ENCODE data around the gene KLF7.

Gene KLF7

DNA sequence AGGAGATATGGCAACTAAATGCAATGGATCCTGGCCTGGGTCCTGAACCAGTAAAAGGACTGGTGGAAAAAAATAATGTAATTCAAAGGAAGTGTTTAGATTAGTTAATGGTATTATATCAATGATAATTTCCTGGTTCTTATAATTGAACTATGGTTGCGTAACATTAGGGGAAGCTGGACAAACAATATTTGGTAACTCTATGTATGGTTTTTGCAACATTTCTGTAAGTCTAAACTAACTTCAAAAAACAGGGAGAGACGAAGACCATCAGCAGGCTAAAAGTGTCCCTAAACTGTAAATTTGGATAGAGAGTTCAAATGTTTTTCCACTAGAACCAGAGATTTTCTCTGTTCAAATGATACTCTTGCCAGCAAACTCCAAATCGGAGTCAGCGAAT is 36.9 kb downstream of the KLF7 start:
- no peak for DNase-seq (ENCODE audit: low read depth in 2 of 2)

DNA sequence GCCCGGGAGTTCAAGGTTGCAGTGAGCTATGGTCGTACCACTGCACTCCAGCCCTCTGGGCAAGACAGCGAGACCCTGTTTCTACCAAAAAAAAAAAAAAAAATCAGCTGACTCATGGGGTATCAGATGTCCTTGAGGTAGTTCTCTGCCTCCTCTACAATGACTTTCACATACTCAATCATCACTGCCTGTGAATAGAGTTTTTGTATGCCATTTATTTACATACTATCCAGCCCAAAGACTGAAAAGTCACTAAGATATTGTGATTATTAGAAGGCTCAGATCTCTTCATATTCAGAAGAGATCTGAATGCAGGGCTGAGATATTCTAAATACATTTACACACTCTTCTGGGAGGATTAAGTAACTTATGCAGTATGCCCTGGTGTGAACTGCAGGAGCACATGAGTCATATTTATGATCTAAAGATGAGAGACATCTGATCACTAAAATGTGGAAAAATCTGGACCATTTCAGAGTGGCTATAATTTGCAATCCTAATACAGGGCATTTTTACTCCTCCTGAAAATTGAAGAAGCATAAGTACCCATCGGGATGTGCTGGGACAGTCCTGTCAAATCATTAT is 38.9 kb downstream of the KLF7 start:
- no peak for DNase-seq (ENCODE audit: low read depth in 2 of 2)

DNA sequence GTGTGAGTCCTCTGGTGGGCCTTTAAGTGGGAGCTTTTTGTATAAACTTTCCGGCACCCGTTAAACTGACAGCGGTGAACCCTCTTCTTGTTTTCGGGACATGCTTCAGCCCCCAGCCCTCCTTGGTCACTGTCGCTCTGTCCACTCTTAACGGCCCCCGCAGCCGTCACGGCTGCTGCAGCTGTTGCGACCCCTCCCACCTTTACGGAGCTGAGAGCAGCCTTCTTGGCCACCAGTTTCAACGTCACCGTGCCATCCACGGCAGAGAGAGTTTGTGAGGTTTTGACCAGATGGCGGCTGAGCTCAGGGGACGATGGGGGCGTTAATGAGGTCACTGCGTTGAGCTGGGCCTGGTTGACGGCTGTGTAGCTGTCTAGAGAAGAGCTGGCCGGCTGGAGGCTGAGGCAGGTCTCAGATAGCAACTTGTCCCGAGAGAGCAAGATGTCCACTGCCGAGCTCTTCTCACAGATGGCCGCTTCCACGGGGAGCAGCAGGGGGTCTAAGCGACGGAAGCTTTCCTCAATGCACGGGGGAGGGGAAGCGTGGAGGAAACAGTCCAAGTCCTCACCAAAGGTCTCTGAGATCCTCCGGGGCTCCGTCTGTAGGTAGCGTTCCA is 41.9 kb downstream of the KLF7 start:
- DNase-seq (ENCODE audit: low read depth in 2 of 2): no peak

DNA sequence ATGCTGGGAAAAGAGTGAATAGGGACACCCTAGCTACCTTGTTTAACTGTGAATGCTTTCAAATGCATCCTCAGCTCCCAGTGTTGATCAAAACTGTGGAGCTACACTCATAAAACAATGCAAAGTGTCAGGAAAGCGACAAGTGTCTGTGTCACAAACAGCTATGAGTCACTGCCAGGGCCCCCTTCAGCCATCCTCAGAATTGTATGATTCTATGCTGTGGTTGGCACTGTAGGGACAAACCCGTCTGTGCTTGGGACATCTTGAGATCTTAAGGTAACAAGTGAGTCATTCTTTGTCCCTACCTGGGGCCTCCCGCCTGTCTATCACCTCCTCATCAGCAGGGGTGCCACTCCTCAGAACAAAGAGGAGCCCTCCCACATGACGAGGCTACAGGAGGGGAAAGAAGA is 42.4 kb downstream of the KLF7 start:
- peak; percentile 13 to 63 for DNase-seq (ENCODE audit: low read depth in 2 of 2)

DNA sequence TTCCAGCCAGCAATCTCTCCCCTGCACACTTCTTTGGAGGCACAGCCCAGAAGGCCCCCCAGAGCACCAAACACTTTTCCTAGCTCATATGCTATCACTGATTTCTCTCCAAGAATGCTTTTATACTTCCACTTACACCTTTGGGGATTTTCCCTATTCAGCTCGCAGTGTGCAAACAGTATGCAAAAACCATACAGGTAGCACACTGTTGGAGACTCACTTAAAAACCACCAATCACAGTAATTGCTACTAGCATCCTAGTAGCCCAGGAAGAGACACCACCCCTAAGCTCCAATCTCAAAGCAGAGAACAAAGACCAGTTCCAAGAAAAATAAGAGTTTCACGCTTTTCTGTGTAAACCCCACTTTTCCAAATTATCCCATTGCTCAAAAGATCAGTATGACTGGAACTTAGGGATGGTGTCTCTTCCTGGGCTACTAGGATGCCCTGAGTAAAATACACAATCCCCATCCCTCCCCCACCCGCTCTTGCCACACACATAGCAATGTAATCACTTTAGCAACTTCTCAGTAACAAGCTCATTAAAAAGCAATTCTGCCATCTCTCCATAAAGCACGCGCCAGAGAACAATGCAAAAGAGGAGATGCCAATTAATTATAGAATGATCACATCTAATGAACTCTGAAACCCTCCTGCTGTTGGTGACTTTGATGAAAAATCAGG is 43.0 kb downstream of the KLF7 start:
- DNase-seq (ENCODE audit: low read depth in 2 of 2): no peak

DNA sequence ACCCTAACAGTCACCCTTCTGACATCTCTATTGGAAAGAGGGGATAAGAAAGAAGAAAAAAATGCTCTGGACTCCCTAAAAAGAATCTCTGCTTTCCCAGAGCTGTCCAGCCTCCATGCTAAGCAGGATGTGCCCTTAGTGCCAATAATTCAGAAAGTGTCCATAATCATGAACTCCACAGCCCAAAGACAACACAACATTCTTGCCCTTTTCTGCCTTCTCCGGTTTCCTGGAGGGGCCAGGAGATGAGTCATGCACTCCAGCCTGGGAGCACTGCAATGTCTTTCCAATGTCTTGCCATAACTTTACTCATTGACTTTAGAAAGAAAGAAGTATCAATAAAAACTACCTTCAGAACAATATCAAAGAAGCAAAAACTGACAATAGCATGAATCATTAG is 44.0 kb downstream of the KLF7 start:
- no peak for DNase-seq (ENCODE audit: low read depth in 2 of 2)

DNA sequence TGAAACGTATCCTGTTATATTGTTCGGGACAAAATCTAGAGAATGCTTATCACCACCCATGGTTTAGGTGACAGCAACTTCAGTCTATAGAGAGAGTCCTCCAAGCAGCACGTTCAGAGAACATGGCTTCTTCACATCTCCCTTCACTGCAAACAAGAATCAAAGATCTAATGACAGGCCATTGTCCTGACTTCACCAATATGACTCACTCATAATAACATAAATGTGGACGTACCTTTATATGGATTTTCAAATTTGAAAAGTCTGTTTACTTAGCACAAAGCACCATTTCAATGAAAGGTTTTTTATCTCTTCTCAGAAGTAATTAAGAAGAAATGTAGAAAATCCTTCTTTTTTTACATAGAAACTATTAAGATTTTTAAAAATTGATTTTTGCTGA is 46.7 kb downstream of the KLF7 start:
- no peak for DNase-seq (ENCODE audit: low read depth in 2 of 2)

DNA sequence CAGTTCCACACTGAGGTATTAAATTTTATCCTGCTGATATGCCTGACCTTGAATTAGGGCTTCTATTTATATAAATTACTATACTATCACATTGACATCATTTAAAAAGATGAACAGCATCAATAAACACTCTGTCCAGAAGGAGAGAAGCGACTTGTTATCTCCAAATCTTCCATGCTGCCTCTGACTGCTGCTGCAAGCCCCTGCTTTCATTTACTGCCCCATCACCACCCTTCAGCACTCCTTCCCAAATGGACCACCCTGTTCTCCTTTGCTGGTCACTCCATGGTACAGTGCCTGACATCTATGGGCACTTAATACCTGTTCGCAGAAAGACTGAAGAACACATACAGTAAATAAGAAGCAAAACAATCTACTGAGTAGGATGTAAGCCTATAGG is 48.1 kb downstream of the KLF7 start:
- DNase-seq (ENCODE audit: low read depth in 2 of 2): no peak

DNA sequence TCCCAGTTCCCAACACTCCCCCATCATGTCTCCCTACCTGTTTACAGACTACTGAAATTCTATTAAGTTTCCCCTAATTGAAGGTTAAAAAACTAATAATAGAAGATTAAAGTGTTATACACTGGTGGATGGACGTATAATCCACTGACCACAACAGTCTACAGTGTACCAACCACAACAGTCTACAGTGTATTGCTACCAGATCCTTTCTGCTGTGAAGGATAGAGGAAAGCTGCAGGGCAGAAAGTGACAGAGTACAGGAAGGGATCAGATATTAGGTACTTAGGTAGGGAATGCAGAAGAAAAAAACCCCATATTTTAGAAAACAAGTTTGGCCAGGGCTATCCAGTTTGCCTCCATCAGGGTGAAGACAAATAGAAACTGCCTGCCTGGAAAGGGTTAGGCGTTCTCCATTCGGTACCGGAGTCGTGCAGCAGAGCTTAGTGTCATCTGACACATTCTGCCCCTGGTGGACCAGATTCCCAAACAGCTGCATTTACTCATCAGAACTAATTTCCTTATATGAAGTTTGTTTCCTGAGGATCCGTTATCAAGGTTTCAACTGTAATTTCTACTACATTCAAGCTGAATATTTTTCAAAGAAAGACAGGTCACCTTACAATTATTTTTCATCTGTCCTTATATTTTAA is 49.9 kb downstream of the KLF7 start:
- DNase-seq (ENCODE audit: low read depth in 2 of 2): no peak

DNA sequence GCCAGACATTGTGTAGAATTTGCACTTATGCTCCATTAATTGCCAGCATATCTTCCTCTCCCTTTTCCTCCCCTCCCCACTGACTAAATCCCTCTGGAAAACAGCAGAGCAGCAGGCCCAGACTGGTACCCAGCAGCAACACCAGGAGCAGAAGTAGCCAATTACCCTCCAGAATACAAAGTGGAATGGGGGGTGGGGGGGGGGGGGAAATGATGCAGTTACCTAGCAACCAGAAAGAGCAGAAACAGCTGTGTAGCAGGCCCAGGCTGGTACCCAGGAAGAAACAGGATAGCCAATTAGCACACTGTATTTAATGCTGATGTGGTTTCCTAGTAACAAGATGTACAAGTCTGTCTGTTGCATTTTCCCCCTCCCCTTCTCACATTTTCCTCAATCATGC is 52.3 kb downstream of the KLF7 start:
- DNase-seq (ENCODE audit: low read depth in 2 of 2): no peak

DNA sequence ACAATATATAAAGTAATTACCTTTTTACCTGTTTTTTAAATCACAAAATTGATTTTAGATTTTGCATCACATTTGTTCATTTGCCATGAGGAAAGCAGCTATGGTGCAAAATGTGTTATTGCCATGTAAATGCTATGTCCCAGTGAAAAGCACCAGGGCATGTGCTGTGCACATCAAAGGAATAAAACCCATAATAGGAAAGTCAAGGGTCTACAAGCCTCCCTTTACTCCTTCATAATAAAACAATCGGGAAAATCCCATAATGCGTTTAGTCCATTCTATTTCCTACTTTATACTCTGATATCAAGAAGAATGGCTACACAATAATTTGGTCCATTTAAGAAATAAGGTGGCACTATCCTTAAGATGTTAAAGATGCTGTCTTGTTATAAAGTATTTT is 53.0 kb downstream of the KLF7 start:
- DNase-seq (ENCODE audit: low read depth in 2 of 2): no peak

DNA sequence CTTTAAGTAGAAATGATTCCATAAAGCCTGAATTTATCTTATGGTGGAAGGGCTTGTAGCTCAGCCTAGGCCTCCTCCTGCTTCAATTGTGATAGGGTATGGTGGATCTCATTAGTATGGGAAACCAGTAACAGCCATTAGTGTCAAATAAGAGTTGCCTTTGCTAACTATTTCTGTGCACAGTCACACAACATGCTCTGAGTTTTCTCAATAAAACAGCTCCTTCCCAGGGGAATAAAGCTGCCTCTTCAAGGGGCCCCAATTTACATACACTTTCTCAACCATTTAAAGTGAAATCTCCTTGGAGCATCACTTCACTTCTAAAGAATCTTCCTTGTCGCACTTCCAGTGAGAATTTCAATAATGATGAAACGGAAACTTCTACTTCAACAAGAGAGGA is 53.4 kb downstream of the KLF7 start:
- no peak for DNase-seq (ENCODE audit: low read depth in 2 of 2)

DNA sequence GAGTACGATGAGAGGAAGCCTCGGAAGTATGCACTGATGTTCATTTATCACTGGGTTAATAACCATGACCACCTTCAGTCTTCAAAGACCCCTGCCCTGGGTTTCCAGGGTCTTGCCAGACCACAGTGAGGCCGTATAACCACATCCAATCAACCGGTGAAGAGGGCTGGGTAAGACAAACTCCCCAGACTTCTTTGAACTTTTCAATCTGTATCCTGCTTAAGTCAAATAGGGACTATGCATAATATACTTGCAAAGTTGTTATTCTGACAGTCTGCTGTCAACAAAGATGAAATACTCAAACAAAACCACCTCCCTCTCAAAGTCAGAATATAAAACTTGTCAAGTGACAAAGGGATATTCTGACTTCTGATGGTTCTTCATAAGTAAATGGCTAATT is 54.0 kb downstream of the KLF7 start:
- DNase-seq (ENCODE audit: low read depth in 2 of 2): no peak

DNA sequence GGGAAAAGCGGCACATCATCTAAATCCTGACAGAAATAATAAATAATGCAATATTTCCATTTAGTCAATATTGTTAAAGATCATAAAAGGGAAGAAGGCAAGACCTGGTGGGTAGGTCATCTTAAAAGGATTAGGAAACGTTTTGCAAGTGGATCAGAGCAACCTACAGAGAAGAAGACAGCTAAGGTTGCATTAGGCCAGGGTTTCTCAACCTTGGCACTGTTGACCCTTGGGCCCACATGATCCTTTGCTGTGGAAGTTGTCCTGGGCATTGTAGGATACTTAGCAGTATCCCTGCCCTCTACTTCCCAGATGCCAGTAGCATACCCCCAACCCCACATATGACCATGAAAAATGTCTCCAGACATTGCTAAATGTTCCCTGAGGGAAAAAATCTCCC is 55.0 kb downstream of the KLF7 start:
- no peak for DNase-seq (ENCODE audit: low read depth in 2 of 2)

DNA sequence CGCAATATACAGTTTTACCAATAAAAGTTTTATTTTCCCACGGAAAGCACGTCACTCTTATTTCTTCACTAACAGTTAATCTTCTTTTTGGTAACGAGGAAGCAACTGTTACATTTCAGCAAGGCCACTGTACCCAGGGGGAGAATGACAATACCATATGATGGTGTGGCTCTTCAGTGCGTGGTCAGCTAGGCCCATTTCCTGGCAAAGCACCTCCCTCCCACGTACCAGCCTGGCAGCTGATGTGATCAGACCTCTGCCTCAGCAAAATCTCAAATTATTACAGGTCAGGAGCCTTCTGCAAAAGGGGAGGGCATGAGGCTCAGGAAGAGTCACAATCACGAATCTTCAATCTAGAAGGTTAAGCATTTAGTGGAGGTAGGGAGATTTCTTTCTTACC is 55.4 kb downstream of the KLF7 start:
- DNase-seq (ENCODE audit: low read depth in 2 of 2): no peak

DNA sequence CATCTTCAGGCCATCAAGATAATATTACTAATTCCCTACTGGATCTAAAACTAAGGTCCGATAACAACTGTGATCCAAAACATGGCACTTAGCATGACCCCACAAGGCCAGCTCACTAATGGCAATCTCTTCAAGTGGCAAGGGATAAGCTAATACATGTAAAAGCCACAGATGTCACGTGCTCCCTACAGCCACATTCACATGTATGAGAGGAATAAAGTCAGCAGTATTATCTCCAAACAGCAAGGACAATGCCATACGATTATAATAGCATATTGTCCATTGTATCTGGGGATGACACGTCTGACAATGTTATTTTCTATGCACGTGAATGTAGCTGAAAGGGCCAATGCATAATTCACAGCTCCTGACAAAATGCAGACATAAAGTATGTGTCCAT is 56.0 kb downstream of the KLF7 start:
- DNase-seq (ENCODE audit: low read depth in 2 of 2): no peak

DNA sequence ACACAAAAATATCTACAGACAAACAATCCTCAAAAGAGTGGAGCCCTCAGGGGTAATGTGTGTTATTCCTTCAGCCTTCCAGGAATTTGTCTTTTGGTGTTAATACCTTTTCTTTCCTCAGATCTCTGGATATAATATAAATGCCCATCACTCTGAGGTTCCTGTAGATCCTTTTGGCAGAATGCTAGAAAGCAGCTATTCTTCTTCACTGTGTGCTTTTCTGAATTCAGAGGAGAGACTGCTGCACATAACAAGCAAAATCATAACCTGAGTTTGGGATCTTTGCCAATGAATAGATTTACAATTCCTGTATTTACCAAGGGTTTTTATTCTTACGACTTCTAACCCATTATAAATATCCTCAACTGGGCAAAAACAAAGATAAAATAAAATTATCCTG is 57.3 kb downstream of the KLF7 start:
- DNase-seq (ENCODE audit: low read depth in 2 of 2): no peak

DNA sequence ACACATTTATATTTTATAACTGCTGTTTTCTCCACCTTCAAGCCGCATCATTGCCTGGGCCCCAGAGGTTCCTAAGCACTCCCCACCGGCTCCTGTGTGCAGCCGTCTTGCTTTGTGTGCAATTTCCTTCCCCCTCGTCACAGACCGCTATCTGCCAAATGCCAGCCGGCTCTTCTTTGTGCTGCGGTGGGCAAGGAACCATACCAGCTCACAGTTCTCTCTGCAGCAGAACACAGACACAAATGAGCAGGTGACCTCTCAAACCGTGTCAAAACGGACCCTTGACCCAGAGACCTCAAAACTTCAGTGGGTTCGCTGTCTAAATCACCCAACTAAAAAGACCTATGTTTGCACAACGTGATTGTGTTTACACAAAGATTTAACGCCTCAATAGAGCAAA is 58.2 kb downstream of the KLF7 start:
- DNase-seq (ENCODE audit: low read depth in 2 of 2): no peak

DNA sequence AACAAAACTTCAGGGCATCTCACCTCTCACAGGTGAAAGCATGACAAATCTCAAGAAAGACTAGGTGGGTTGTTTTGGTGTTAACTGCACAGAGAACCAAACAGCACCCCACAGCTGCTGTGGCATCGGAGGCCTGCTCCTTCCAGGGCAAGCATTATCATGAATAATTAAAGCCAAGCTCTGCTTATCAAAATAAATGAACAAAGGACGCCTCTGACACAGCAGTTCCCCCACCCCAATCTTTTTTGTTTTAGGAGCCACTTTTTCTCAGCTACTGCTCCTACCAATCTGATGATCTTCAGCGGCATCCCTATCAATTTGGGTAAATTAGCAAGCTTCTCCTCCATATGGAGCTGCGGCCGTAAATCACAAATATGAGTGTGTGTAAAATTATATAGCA is 58.6 kb downstream of the KLF7 start:
- no peak for DNase-seq (ENCODE audit: low read depth in 2 of 2)

DNA sequence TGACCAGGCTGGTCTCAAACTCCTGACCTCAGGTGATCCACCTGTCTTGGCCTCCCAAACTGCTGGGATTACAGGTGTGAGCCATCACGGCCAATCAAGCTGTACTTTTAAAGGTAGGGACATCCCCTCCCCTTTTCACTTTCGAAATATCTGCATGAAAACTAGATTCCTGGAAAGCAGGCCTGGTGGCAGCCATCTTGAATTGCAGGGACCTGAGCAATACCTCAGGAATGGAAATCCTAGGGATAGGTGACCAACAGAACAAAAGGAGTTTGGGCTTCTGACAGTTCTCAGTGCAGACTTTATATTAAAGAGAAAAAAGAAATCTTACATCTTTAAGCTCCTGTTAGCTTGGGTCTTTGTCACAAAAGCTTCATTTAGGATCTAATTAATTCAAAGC is 62.6 kb downstream of the KLF7 start:
- no peak for DNase-seq (ENCODE audit: low read depth in 2 of 2)

DNA sequence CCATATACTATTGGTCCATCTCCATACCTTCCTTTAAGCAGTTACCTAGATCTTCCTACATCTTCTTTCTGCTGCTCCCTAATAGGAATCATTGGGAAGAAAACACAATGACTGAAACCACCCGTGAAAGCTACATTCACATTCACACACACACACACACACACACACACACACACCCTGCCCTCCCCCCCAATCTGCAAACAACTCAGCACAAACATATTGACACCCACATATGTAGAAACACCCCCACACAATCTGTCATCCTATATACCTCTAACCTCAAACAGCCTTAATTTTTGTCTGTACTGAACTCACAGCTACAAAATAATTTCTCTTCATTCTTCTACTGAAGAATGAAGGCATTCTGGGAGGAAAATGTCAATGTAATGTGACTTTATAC is 63.8 kb downstream of the KLF7 start:
- no peak for DNase-seq (ENCODE audit: low read depth in 2 of 2)

DNA sequence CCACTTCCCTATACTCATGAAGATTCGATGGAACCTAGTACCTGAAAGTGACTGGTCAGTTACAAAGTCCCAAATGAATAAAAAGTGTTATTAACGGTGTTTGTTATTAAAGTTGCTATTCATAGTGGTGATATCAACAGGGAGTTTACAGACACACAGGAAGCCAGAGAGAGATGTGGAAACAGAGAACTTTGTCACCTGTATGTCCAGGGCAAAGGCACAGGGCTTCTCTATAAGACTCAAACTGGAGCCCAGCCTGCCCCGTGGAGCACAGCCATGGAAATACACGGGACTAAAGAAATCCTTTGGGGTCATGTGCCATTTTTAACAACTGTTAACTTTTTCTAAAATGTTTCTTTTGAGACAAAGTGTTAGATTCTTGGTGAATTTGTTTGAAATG is 68.5 kb downstream of the KLF7 start:
- DNase-seq (ENCODE audit: low read depth in 2 of 2): no peak

DNA sequence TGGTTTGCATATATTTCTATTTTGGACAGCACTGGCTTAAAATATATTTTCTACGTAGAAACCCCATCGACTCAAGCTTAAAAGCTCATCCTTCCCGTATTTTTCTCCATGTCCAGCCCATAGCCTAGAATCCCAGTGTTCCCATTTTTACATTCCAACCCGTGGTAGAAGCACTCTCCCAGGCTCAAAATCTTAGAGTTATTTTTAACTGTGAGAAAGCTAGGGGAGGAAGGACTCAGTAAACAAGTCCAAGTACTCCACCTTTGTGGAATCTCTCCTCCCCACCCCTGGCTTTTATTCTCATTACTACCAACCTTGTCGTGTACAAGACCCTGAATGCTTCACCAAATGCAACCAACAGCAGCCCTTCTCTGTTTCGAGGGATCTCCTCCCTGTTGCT is 69.8 kb downstream of the KLF7 start:
- DNase-seq (ENCODE audit: low read depth in 2 of 2): no peak
